ENCODE results near the gene CTRB1.
"Not testable (repeated sequence)": the region's sequence is repeated elsewhere in the genome, so short reads cannot be mapped to it uniquely, and the experiment has no call there.

Gene CTRB1

DNA sequence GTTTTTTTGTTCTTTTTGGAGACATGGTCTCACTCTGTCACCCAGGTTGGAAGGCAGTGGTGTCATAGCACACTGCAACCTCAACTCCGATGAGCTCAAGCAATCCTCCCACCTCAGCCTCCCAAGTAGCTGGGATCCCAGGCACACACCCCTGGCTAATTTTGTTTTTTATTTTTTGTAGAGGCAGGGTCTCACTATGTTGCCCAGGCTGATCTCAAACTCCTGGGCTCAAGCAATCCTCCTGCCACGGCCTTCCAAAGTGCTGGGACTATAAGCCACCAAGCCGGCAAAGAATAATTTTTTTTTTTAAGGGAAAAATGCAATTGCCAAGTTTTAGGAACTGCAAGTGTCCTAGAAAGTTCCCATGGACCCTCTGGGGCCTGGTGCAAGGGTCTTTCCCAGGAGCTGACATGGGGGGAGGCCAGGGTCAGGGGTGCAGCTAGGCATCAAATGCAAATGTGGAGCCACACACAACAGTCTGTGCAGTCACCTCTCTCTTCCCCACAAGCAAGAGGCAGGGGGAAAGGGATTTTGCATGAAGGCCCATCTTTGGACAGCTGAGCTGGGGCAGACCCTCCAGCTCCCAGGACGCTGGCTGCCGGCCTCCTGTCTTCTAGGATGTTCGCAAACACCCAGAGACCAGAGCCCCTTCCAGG lies 52.8 kb downstream of the CTRB1 start:
- DNase-seq (ENCODE audit: low spot score) = no peak

DNA sequence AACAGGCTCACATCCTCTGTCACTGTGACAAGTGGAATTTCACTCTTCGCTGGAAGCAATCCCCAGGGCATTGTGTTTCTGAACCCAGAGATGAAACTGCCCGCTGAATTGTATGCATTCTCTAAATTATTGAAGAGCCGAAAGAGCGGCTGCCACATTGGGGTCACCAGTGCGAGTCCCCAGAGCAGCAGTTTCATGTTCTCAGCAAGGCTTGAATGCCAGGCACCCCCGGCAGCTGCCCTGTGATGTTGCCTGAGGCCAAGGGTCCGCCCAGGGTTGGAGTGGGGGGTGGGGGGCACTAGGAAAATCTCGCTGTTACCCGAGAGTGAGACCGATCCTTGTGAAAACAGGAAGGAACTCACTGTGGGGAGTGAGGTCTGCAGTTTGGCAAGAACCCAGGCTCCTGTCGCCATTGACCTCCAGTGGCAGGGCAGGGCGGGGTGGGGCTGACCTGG lies 53.3 kb downstream of the CTRB1 start:
- DNase-seq (ENCODE audit: low spot score) = no peak

DNA sequence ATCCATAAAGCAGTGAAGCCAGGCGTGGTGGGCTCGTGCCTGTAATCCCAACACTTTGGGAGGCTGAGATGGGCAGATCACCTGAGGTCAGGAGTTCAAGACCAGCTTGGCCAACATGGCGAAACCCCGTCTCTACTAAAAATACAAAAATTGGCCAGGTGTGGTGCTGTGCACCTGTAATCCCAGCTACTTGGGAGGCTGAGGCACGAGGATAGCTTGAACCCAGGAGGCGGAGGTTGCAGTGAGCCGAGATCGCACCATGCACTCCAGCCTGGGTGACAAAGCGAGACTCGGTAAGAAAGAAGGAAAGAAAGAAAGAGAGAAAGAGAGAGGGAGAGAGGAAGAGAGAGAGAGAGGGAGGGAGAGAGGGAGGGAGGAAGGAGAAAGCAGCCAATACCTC lies 53.8 kb downstream of the CTRB1 start:
- not testable (repeated sequence) for DNase-seq (ENCODE audit: low spot score)

DNA sequence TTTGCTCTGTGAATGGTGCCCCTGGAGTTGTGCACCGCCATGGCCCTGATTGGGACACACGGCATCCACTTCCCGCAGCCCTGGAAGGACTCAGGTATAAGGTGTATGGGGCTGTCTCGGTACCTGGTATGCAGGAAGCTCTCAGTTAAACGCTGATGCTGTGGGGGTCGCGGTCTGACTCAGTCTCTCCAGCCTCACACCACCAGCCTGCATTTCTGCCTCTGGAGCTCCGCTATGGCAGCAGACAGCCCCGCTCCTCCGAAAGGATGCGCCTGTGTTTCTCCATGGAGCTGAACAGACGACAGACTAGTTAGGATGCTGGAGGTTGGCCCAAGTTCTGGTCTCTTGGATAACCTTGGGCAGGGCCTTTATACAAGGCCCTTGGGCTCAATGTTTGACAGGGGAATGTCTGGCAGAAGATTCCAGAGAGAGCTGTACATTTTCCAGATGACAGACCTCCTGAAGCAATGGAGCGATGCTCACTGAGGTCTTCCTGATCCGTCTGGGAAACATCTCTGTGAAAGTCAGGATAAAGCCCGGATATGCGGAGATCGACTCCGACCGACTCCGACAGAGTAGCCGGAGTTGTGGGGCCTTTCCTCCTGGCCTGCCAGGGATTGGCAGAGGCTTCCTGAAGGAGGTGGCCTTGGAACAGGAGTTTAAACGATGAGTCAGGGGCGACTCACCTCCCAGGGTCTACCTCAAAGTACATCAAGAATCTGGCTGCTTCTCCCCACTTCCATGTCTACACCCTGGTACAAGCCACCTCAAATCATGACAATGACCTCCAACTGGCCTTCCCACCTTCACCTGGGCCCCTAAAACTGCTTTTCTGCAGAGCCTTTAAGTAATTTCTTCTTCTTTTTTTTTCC lies 54.5 kb downstream of the CTRB1 start:
- no peak for DNase-seq (ENCODE audit: low spot score)
